HUDEP-2 (cell line): ENCODE data around the gene WDR48.
A peak's percentile ranks its signal among the peaks of the same experiment; 100 is the strongest.

Experiments used
- DNase-seq, 76 experiments: peaks; one replicate each; lab custom pipeline; 2025; ENCODE audit not compliant: unreplicated experiment in 76 of 76; lab: John Stamatoyannopoulos, UW

WDR48 gene

DNA sequence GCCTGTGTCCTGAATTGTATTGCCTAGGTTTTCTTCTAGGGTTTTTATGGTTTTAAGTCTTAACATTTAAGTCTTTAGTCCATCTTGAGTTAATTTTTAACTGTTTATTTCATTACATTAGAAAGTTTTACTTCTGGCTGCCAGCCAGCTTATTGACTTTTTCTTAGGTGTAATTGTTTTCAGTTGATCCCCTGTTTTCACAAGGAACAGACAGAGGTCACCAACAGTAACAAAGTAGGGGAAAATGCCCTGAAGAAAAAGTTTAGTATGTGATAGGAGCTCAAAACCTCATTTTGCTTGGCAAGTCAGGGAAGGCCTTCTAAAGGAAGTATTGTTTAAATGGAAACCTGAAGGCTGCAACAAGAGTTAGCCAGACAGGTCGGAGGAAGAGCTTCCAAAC lies 10.4 kb downstream of the WDR48 start:
- no peak for DNase-seq

DNA sequence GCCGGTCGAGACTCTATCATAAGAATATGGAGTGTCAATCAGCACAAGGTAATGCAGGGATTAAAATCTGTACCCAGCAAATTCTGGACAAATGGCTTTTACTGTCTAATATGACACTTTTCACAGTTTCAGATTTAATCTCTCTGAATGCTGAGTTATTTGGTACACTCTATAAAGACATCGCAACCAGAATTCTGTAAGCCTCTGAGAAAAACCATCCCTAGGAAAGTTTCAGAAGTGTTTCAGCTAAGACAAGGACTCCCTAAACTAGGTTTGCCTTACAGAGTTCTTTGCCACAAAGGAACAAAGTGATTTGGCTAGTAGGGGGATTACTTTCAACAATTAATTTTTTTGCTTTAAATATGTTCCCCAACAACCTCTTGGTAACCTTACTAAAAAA lies 11.3 kb downstream of the WDR48 start:
- no peak for DNase-seq

DNA sequence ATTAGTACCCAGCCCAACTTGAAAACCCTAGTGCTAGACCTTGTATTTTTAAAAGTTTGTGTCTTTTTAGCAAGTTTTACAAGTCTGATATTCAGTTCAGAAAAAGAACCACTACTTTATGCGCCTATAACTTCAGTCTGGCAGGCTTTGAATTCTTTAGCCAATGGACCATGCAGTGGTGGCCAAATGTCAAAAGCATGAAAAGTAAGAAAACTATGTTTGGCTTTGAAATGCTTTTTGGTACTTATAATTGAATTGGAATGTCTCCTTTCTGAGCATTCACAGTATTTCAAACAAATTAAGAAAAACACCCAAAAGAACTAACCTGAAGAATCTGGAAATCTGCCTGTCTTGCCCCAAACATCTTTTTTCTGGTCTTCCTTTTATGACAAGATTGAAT lies 12.8 kb downstream of the WDR48 start:
- DNase-seq: no peak

DNA sequence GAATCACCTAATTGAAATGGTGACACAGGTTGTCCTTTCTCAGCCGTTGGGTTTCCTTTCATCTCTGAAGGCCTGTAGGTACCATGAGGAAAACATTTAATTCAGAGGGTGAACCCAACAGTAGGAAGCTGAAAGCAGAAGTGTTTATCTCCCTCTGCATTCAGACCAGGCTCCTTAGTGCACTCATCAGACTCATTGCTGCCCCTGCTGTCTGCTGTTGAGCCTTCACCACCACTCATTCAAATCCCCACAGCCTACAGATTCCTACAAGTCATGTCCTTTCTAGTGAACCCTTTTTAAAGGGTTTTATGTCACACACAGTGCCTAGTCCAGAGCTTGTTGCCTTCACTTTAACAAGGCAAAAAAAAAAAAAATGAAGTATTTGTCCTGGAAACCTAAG lies 13.4 kb downstream of the WDR48 start:
- peak in 59 of 76 experiments; percentile 1 to 61 (median 21) for DNase-seq

GRCh38 chr3:39067286-39067685 lies 15.5 kb downstream of the WDR48 start:
- no peak for DNase-seq

DNA sequence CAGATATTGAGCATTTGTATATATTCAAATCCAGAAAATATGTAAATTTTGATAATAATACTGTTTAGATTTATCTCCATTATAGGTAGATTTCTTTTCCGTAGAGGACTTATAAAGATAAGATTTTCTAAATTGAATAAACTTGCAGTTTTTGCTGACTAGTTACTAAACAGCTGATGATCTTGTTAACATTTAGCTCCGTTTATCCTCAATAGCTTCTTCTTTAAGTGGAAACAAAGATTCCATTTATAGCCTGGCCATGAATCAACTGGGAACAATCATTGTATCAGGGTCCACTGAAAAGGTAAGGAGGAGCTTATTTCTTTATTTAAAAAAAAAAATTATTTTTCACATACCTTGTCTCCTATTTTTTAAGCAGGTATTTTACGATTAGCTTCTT lies 16.7 kb downstream of the WDR48 start:
- DNase-seq: no peak

GRCh38 chr3:39075910-39076309 lies 24.1 kb downstream of the WDR48 start:
- DNase-seq: no peak

GRCh38 chr3:39079530-39079929 lies 27.7 kb downstream of the WDR48 start:
- no peak for DNase-seq

- DNase-seq: peak in 6 of 76 experiments; percentile 2 to 19 (median 8)
These were observed 28.2 kb downstream of the WDR48 start for GRCh38 chr3:39080026-39080425.

DNA sequence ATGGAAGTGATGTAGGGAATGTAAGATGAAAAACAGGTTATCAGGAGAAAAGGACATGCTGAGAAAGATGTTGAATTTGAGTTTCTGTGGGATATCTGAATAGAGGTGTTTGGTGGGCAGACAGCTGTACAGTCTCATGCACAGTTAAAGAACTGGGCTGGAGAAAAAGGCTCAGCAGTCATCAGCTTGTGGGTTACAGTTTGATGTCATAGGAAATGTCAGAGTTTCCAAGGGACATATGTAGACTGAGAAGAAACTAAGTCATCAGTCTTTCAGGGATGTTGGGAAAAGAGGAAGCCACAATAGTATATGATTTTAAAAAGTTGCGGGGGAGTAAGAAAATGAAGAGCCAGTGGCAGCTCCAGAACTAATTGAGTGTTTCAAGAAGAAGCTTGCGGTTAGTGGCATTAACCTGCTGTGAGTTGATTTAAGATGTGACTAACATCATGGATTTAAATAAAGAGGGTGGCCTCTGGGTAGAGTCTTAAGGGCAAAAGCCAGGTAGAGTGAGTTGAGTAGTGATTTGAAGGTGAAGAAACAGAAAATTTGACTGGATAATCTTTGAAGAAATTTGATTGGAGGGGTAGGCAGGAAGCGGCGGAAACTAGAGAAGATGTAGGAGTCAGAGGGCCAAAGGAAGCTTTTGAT lies 31.0 kb downstream of the WDR48 start:
- no peak for DNase-seq

DNA sequence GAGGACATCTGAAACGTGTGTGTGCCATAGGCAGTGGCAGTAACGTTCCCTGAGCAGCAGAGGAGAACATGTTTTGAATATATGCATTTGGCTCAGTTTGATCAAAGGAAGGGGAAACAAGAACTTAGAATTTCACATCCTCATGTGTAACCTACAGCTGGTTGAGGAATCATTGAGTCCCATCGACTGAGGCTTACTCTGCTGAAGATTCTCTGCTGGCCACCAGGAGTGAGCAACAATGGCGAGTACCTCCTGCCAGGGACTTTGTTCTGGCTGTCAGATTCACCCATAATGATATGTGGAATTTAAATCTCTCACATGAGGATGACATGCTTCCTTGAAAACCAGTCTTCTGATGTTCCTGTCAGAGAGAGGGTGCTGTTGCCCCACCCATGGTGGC lies 34.3 kb downstream of the WDR48 start:
- DNase-seq: no peak

- DNase-seq: no peak
These were observed 36.6 kb downstream of the WDR48 start for GRCh38 chr3:39088456-39088855.

GRCh38 chr3:39088889-39089288 lies 37.1 kb downstream of the WDR48 start:
- DNase-seq: no peak

GRCh38 chr3:39090922-39091321 lies 39.1 kb downstream of the WDR48 start:
- DNase-seq: no peak

DNA sequence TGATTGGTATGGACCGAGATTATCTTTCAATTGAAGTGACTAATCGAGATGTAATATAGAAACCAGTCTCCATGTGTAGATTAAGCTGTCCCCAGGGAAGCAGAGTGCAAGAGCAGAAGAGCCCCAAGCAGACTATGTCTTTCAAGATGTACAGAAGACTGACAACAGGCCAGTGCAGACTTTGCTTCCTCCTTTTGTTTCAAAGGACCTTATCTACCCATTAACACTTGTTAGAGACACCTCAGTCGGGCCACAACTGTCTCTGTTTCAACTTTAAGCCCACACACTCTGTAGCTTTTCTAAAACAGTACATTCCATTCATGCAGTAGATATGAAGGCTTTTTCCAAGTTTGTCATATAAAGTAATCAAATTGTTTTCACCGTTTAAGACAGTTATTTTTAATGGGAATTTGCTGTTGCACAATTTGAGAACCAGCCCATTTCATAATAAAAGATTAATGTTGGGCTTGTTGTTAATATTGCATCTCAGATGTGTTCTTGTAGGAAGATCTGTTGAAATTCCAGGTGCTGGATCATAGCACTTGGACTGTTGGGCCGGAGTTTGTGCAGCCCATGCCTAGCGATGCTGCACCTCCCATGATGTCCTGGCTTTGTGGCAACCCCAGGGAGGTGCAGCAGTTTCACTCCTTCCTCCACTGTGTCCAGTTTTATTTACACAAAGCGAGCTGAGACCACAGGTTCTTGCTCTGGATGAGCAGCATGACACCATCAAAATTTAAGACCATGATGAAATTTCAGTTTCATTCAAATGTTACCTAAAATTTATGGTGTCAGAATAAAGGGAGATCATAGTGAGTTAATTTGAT lies 43.2 kb downstream of the WDR48 start:
- peak in 1 of 76 experiments; percentile 17 for DNase-seq

- DNase-seq: no peak
These were observed 44.0 kb downstream of the WDR48 start for GRCh38 chr3:39095778-39096177.

- no peak for DNase-seq
These were observed 45.0 kb downstream of the WDR48 start for GRCh38 chr3:39096775-39097174.

DNA sequence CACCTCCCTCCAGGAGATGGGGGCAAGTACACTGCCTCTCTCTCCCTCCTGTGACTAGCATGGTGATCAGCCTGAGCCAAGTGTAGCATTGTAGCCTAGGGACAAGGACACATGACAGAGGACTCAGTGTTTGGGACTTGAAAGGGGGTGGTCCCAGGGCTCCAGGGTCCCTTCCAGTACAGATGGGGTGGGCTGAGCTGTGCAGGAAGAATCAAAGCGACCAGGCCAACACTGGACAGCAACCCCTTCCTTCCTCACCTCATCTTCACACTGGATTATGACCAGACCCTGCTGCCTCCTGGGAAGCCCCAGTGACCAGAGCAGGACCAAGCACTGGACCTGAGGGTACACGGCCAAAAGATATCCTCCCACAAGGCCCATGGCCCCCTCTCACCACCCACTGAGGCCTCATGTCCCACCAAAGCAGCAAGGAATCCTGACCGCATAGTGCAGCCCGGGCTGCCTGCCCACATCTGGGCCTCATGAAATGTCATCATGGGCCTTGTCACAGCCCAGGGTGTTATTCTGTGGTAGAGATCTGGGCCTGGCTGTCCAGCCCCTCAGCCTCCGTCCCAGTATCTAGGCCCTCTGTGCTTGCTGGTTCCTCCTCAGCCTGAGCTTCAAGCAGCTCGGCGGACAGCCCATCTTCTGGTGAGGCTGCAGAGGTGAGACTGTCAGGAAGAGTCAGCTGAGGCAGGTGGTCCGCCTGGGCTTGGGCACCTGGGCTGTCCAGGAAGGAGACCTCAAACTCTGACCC lies 46.1 kb downstream of the WDR48 start:
- no peak for DNase-seq

- no peak for DNase-seq
These were observed 46.7 kb downstream of the WDR48 start for GRCh38 chr3:39098473-39099000.

GRCh38 chr3:39099242-39099641 lies 47.4 kb downstream of the WDR48 start:
- DNase-seq: no peak
